Muscle of arm (tissue), 12 donors: ENCODE results near the gene MYO1H. TPM values are rescaled to one million over a fixed set of nuclear protein-coding genes. Genes with fewer than 3 reads are reported as not detected.

ENCODE experiments used
- DNase-seq: peaks from one replicate; pipeline ENCODE4 v3.0.0-alpha.2; 2013
- polyA plus RNA-seq, 12 donors: library from polyadenylated mRNA; unstranded; fragments of 120-200 nt; gene quantifications; one replicate each; pipeline ENCODE4 v1.2.1, GENCODE V29; 2013; ENCODE audit not compliant: insufficient read length in 12 of 12

MYO1H gene
- polyA plus RNA-seq, 12 donors, result 0.09 to 1.2 (median 0.28) TPM; not detected in 3

DNA sequence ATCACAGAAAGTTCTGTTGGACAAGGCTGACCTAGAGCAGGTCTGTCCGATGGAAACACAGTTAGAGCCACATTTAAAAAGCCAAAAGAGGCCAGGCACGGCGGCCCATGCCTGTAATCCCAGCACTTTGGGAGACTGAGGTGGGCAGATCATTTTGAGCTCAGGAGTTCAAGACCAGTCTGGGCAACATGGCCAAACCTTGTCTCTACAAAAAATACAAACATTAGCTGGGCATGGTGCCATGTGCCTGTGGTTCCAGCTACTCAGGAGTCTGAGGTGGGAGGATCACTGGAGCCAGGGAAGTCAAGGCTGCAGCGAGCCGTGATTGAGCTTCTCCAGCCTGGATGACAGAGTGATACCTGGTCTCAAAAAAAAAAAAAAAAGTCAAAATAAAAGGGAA, 144.7 kb downstream of the MYO1H start:
- no peak for DNase-seq

DNA sequence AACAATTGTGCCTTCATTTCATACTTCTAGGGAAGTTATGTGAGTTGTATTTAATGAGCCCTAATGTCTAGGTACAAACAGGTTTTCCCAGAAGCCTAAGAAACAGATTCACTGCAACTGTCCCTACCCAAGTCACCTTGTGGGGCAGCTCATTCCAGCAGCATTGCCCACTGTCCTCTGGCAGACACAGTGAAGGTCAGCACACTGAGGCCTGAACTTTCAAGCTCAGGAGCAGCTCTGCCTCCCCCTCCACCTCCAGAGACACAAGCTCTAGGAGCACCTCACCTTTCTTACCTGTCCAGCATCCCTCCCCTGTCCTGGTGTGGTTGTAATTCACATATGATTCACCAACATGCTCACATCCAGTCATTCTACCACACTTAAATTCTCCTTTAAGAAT, 145.4 kb downstream of the MYO1H start:
- DNase-seq, result no peak

DNA sequence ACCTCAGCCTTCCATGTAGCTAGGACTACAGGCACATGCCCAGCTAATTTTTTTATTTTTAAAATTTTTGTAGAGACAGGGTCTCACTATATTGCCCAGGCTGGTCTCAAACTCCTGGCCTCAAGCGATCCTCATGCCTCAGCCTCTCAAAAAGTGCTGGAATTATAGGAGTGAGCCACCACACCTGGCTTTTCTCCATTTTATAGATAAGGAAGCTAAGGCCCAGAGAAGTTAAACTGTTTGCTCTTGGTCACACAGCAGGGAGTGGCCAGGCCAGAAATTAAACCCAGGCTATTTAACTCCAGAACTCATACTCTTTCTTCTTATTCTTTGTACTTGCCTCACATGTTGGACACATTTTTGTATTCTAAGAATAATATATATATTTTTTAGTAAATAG, 146.2 kb downstream of the MYO1H start:
- DNase-seq, result no peak

DNA sequence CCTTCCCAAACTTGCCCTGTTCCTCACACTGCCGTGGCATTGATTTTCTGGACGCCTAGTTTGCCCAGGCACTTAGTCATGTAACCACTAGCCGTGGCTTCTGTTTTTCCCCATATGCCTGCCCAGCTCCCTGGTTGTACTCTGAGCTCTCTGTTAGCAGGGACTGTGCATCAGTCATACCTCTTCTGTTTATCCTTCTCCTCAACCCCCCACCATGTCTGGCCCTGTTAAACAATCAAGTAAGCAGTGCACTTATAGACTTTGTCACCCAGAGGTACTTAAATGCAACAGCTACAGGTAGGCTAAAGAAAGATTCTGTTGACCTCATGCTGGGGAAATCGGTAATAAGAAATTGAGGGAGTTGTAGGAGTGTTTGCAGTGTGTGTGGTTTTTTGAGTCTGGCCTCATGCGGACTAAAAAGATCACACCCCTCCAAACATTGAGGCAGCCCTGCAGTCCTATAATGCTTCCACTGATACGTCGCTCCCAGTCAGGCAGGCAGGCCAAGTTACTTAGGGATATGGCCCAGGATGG, 146.7 kb downstream of the MYO1H start:
- DNase-seq, result no peak

DNA sequence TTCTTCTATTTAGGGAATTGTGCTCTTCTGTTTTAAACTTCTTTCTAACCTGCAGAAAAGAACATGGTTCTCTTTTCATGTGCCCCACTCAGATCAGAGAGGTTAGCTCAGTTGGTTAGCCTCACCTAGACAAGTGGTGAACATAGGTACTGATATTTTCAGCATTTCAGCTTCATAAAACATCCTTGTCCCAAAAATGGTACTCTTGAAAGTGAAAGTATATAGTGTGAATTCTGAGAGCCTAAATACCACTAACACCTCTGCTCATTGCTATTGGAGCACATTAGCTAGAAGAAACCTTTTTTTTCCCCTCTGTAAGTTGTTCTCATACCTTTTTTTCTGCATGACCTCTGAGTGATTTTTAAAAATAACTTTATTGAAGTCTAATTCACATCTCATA, 147.3 kb downstream of the MYO1H start:
- no peak for DNase-seq

DNA sequence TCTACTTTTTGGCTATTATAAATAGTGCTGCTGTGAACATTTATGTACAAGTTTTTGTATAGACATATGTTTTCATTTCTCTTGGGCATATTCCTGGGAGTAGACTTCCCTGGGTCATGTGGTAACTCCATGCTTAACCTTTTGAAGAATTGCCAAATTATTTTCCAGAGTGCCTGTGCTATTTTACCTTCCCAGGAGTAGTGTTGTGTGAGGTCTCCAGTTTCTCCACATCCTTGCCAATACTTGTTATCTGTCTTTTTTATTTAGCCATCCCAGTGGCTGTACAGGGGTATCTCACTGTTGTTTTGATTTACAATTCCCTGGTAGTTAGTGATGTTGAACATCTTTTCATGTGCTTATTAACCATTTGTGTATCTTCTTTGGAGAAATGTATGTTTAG, 148.6 kb downstream of the MYO1H start:
- DNase-seq, result no peak

DNA sequence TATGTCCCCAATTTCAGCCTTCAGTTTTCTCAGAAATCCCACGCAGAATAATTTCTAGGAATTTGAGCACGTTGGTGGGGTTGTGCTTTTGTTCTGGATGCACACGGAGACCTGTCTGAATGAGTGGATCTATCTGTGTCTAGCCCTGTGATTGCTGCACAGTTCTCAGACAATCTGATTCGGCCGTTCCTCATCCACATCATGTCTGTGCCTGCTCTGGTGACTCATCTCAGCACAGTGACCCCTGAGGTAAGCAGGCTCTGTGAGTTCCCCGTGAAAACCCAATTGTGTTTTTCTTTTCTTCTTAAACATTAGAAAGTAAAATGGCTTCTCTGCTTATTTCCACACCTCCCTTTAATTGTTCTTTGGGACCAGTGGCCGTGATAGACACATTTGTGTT, 150.0 kb downstream of the MYO1H start:
- DNase-seq, result no peak

Other genes starting within 250 kb of the MYO1H start
- gene ACACB, start 231.3 kb upstream of the MYO1H start, polyA plus RNA-seq, result 10 to 100 TPM in 3 of 12 donors, 1 to 10 TPM in 8, not detected in 1; 2.1 to 13.2 (median 8.0) TPM
- gene FOXN4, start 38.6 kb upstream of the MYO1H start, polyA plus RNA-seq, result under 1 TPM in 8 of 12 donors, not detected in 4; 0.05 to 0.34 (median 0.13) TPM
- gene KCTD10, start 129.4 kb downstream of the MYO1H start, polyA plus RNA-seq, result 10 to 100 TPM in 11 of 12 donors, not detected in 1; 26.9 to 53.1 (median 32.3) TPM
- gene UBE3B, start 129.7 kb downstream of the MYO1H start, polyA plus RNA-seq, result 10 to 100 TPM in 11 of 12 donors, not detected in 1; 17.5 to 30.0 (median 24.9) TPM
- gene MMAB, start 225.6 kb downstream of the MYO1H start, polyA plus RNA-seq, result 100 to 1,000 TPM in 1 of 12 donors, 10 to 100 TPM in 11; 18.4 to 126 (median 24.2) TPM
- gene MVK, start 225.9 kb downstream of the MYO1H start, polyA plus RNA-seq, result 10 to 100 TPM in 10 of 12 donors, 1 to 10 TPM in 1, not detected in 1; 8.0 to 19.0 (median 15.3) TPM